ENCODE data around the gene MOB1A.

DNA sequence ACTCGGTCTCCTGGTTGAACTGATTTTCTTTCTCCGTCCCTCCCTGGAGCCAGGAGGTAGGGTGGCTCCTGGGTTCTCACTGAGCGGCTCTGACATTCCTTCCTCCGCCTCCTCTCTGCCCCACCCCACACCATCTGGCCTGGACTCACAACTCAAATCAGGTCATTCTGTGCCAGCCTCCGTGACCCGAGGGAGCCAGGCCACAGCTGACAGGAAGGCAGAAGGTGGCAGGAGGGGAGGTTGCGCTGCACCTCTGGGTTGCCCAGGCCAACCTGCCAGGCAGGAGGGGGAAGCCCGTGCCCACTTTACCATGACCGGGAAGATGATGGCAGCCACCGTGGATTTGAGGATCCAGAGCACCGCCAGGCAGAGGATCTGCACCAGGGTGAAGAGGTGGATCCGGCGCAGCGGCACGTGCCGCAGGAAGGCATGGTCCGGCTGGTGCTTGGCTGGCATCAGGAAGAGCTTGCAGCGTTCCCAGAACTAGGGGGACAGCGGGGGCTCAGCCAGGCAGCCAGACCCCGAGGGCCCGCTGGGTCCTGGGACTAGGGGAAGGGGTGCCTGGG lies 48.1 kb upstream of the MOB1A start:
- TF ChIP-seq CTCF (IDR thresholded peaks at IDR 0.05), result no peak
- TF ChIP-seq POLR2A (IDR thresholded peaks at IDR 0.05), result no peak
